GM23338 (cell line): ENCODE data around the gene HP. TPM values are rescaled to one million over a fixed set of nuclear protein-coding genes. Genes with fewer than 3 reads are reported as not detected.

Experiments
- ATAC-seq: fragments of 200-7000 bp; cut with Tn5 transposase; 3 replicates; pipeline ENCODE4 v1.9.1; 2020
- DNase-seq: peaks from one replicate; pipeline ENCODE4 v3.0.0-alpha.2; 2015; ENCODE audit warnings: low spot score
- H2AFZ ChIP-seq: fragments of 200-600 bp; sonication (generic); 2 replicates; pipeline ENCODE4 v1.8.0; 2016; ENCODE audit warnings: antibody characterized with exemption, mild to moderate bottlenecking, moderate library complexity
- H3F3A ChIP-seq: fragments of 200-600 bp; sonication (generic); replicated peaks from 2 replicates; pipeline ENCODE4 v1.8.0; 2017; ENCODE audit warnings: antibody characterized with exemption, mixed run types, low read depth
- H3K27ac ChIP-seq: fragments of 200-600 bp; sonication (generic); 2 replicates; pipeline ENCODE4 v1.6.1; 2016; ENCODE audit warnings: low read depth
- H3K27me3 ChIP-seq: fragments of 200-600 bp; sonication (generic); 2 replicates; pipeline ENCODE4 v1.8.0; 2016; ENCODE audit warnings: mild to moderate bottlenecking, mixed run types, moderate library complexity; ENCODE audit not compliant: insufficient read depth
- H3K36me3 ChIP-seq: fragments of 200-600 bp; sonication (generic); 2 replicates; pipeline ENCODE4 v1.8.0; 2016; ENCODE audit warnings: mild to moderate bottlenecking; ENCODE audit not compliant: insufficient read depth
- H3K4me1 ChIP-seq: fragments of 200-600 bp; sonication (generic); 2 replicates; pipeline ENCODE4 v1.8.0; 2016; ENCODE audit warnings: mild to moderate bottlenecking, moderate library complexity; ENCODE audit not compliant: insufficient read depth
- H3K4me2 ChIP-seq: fragments of 200-600 bp; sonication (generic); 2 replicates; pipeline ENCODE4 v1.7.1; 2017; ENCODE audit warnings: mixed run types
- H3K4me3 ChIP-seq: fragments of 200-600 bp; sonication (generic); 2 replicates; pipeline ENCODE4 v1.6.1; 2016; ENCODE audit warnings: mixed run types
- H3K79me2 ChIP-seq: fragments of 200-600 bp; sonication (generic); replicated peaks from 2 replicates; pipeline ENCODE4 v1.8.0; 2017; ENCODE audit warnings: mild to moderate bottlenecking; ENCODE audit not compliant: insufficient read depth
- H3K9me2 ChIP-seq: fragments of 200-600 bp; sonication (generic); 2 replicates; pipeline ENCODE4 v1.8.0; 2017; ENCODE audit not compliant: insufficient read depth
- H4K20me1 ChIP-seq: fragments of 200-600 bp; sonication (generic); replicated peaks from 2 replicates; pipeline ENCODE4 v1.8.0; 2017; ENCODE audit warnings: mild to moderate bottlenecking; ENCODE audit not compliant: insufficient read depth
- H3K27ac Mint-ChIP-seq: 2 replicates; pipeline ENCODE4 v1.8.0; 2020; ENCODE audit warnings: inconsistent platforms, mild to moderate bottlenecking, moderate library complexity, mixed read lengths
- H3K27me3 Mint-ChIP-seq: 3 replicates; pipeline ENCODE4 v1.8.0; 2022; ENCODE audit warnings: low read depth, mild to moderate bottlenecking, moderate library complexity, mixed read lengths, inconsistent platforms; ENCODE audit not compliant: insufficient read depth, poor library complexity
- H3K36me3 Mint-ChIP-seq: 3 replicates; pipeline ENCODE4 v1.8.0; 2021; ENCODE audit warnings: low read depth, mild to moderate bottlenecking, inconsistent platforms, moderate library complexity, mixed read lengths
- H3K4me1 Mint-ChIP-seq: 3 replicates; pipeline ENCODE4 v1.8.0; 2020; ENCODE audit warnings: mild to moderate bottlenecking, inconsistent platforms, mixed read lengths
- H3K4me3 Mint-ChIP-seq: 3 replicates; pipeline ENCODE4 v1.8.0; 2021; ENCODE audit warnings: moderate library complexity, mild to moderate bottlenecking, inconsistent platforms, mixed read lengths
- H3K9me3 Mint-ChIP-seq: 3 replicates; pipeline ENCODE4 v1.8.0; 2020; ENCODE audit warnings: moderate library complexity, mild to moderate bottlenecking, inconsistent platforms, mixed read lengths
- CREB1 ChIP-seq: fragments of 250-450 bp; sonication (Bioruptor Pico); IDR thresholded peaks from 2 replicates; pipeline ENCODE4 v1.5.0; 2020; ENCODE audit warnings: low read depth, mild to moderate bottlenecking, moderate library complexity
- EZH2phosphoT487 ChIP-seq: fragments of 200-600 bp; sonication (generic); IDR thresholded peaks from one replicate; pipeline ENCODE4 v1.8.1; 2018; ENCODE audit warnings: antibody characterized with exemption; ENCODE audit not compliant: unreplicated experiment
- JUNB ChIP-seq: IDR thresholded peaks from one replicate; pipeline ENCODE4 v1.6.1; 2016; ENCODE audit warnings: antibody characterized with exemption; ENCODE audit not compliant: unreplicated experiment
- REST ChIP-seq: IDR thresholded peaks from one replicate; pipeline ENCODE4 v1.6.1; 2018; ENCODE audit warnings: antibody characterized with exemption; ENCODE audit not compliant: unreplicated experiment
- polyA plus RNA-seq: library from polyadenylated mRNA; unstranded; fragments of >200 nt; fragmentation: Nextera tagmentation; extraction: Ambion mirVana; gene quantifications from 2 replicates; pipeline ENCODE4 v1.2.1, GENCODE V29; 2016
- total RNA-seq: library from RNA; depleted of rRNA; stranded (reverse); fragments of >200 nt; shearing (Covaris generic); gene quantifications from 2 replicates; pipeline ENCODE4 v1.2.3, GENCODE V29; 2014

HP gene
- total and polyA plus RNA-seq, 2 experiments from 2014 or later: 0.26 TPM; not detected in 1

- peak; percentile 45 for DNase-seq
- ATAC-seq: peak; percentile 5
- TF ChIP-seq EZH2phosphoT487 (no peak), REST (peak; percentile 45)
Observed at GRCh38 chr16:72092832-72093447, 38.6 kb downstream of the HP start.

DNA sequence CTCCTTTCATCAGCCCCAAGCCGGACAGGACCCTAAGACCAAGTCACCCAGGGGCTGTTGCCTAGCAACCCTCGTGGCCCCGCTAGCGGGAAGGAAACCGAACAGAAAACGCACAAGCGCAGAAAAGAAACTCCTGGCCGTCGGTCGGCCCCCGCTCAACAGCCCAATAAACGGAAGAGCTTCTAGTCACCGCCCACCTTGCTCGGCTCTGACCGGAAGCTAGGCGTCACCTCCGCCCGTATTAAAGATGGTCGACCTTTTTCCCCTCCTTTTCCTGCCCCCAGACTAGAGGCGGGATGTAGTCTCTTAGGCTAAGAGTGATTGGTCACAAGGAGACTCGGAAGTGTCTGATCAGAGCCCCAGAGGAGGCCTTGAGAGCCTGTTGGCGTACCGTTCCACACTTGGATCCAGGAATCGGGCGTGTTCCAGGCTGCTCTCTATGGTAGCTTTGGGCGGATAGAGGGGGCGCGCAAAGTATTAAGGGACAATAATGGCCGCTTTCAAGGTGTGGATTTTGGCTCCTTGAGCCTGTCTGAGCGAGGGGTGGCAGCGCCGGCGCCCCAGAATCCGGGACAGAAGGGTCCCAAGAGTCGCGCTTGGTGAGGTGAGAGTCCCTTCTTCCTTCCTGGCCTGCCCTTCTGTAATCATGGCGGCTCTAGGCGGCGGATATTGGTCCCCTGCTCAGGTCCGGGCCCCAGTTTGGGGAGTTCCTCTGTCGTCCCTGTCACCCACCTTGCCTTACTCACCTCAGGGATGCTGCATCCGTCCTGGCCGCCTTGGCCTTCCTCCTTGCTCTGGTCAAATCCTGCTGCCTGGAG, 39.4 kb downstream of the HP start, which contains the start of the genes DHX38 and TXNL4B:
Gene DHX38, plus strand, starts transcription at position 400 of the 818 bp plus-strand sequence. CDS start 2,311 bp downstream, outside the sequence.
Gene TXNL4B, minus strand, starts transcription at position 173 of the 818 bp plus-strand sequence. CDS start 2,871 bp downstream, outside the sequence.
- peak within 1 kb of the TSS; percentile 98 for H3K27ac Mint-ChIP-seq
- ATAC-seq: peak; percentile 98
- TF ChIP-seq JUNB: no peak
- peak; percentile 87 for TF ChIP-seq CREB1
- no peak for TF ChIP-seq REST
- no peak for TF ChIP-seq EZH2phosphoT487

More at GRCh38 chr16:72092832-72093447, 38.6 kb downstream of the HP start:
- peaks cover 7% of the 10 kb centered on the region; the same call in 1 of the 2 replicates for H4K20me1 ChIP-seq
- Mint-ChIP-seq H3K4me1 (peaks cover 10% of the 10 kb centered on the region), H3K27me3 (no peaks in the 10 kb centered on the region), H3K36me3 (peaks cover 38% of the 10 kb centered on the region), H3K9me3 (no peaks in the 10 kb centered on the region), H3K4me3 (peak overlapping the region; percentile 99), H3K27ac (peak overlapping the region; percentile 98)
- H3K27ac ChIP-seq: no peak overlapping the region
- peaks cover 48% of the 10 kb centered on the region for H3K79me2 ChIP-seq
- H3K36me3 ChIP-seq: peaks cover 5% of the 10 kb centered on the region; the same call in 1 of the 2 replicates
- no peaks in the 10 kb centered on the region for H3K27me3 ChIP-seq
- H2AFZ ChIP-seq: peak overlapping the region; percentile 38; the same call in 1 of the 2 replicates
- H3K4me1 ChIP-seq: peaks cover 14% of the 10 kb centered on the region
- H3F3A ChIP-seq: no peaks in the 10 kb centered on the region
- H3K4me3 ChIP-seq: peak overlapping the region; percentile 89
- no peaks in the 10 kb centered on the region for H3K9me2 ChIP-seq
- H3K4me2 ChIP-seq: peak overlapping the region; percentile 75

More for the DNA sequence above, 39.4 kb downstream of the HP start, which contains the start of the genes DHX38 and TXNL4B:
- no peaks in the 10 kb centered on the region for H3K27me3 Mint-ChIP-seq
- Histone ChIP-seq H3K4me1 (peaks cover 14% of the 10 kb centered on the region), H3K4me3 (peak within 1 kb of the TSS; percentile 89), H3K36me3 (no peaks in the 10 kb centered on the region), H3K79me2 (peaks cover 48% of the 10 kb centered on the region), H3K4me2 (peak within 1 kb of the TSS; percentile 99), H3F3A (no peaks in the 10 kb centered on the region), H3K27me3 (no peaks in the 10 kb centered on the region), H3K9me2 (no peaks in the 10 kb centered on the region), H4K20me1 (peaks cover 7% of the 10 kb centered on the region; the same call in 1 of the 2 replicates), H2AFZ (peak within 1 kb of the TSS; percentile 38; the same call in 1 of the 2 replicates), H3K27ac (peak within 1 kb of the TSS; percentile 54; the same call in 1 of the 2 replicates)
- DNase-seq: peak; percentile 99
- H3K9me3 Mint-ChIP-seq: no peaks in the 10 kb centered on the region
- H3K36me3 Mint-ChIP-seq: peaks cover 37% of the 10 kb centered on the region
- H3K4me3 Mint-ChIP-seq: peak within 1 kb of the TSS; percentile 99
- H3K4me1 Mint-ChIP-seq: peaks cover 10% of the 10 kb centered on the region
